GM12891 (cell line): ENCODE data around the gene ZNF91.

Experiments
- POLR2A ChIP-seq: IDR thresholded peaks from 2 replicates; pipeline ENCODE4 v1.6.1; 2011; ENCODE audit warnings: low read depth, low read length, control low read depth
- POLR2AphosphoS5 ChIP-seq: IDR thresholded peaks from 2 replicates; pipeline ENCODE4 v1.6.1; 2011; ENCODE audit warnings: low read depth, low read length, control low read depth
- SPI1 ChIP-seq: IDR thresholded peaks from 2 replicates; pipeline ENCODE4 v1.6.1; 2011; ENCODE audit warnings: low read depth, low read length, control low read depth

GRCh38 chr19:23399443-23399842, 4.2 kb upstream of the ZNF91 start:
- TF ChIP-seq POLR2A (no peak), POLR2AphosphoS5 (no peak), SPI1 (no peak)
